Mesothelial cell of epicardium (in vitro differentiated cells): ENCODE data around the gene SIL1. TPM values are rescaled to one million over a fixed set of nuclear protein-coding genes. Genes with fewer than 3 reads are reported as not detected.

ENCODE experiments used
- DNase-seq, 2 experiments: peaks; one replicate each; pipeline ENCODE4 v3.0.0; 2021; ENCODE audit warnings: low spot score in 2 of 2; ENCODE audit not compliant: unreplicated experiment in 2 of 2
- H3K27ac Mint-ChIP-seq: 2 replicates; pipeline ENCODE4 v1.8.0; 2021; ENCODE audit warnings: mixed read lengths
- H3K27me3 Mint-ChIP-seq: 2 replicates; pipeline ENCODE4 v1.8.0; 2021; ENCODE audit warnings: low read depth, mixed read lengths
- H3K36me3 Mint-ChIP-seq: 2 replicates; pipeline ENCODE4 v1.8.0; 2021; ENCODE audit warnings: mixed read lengths
- H3K4me1 Mint-ChIP-seq: 2 replicates; pipeline ENCODE4 v1.8.0; 2021; ENCODE audit warnings: mixed read lengths
- H3K4me3 Mint-ChIP-seq: 2 replicates; pipeline ENCODE4 v1.8.0; 2021; ENCODE audit warnings: mild to moderate bottlenecking, moderate library complexity, mixed read lengths
- H3K9me3 Mint-ChIP-seq: 2 replicates; pipeline ENCODE4 v1.8.0; 2021; ENCODE audit warnings: mixed read lengths
- total RNA-seq: library from RNA; stranded (reverse); gene quantifications from 3 replicates; pipeline ENCODE4 v1.2.1, GENCODE V29; 2021
- TF ChIP-seq, protein P1 (sequence below): fragments of 200-600 bp; sonication (generic); IDR thresholded peaks from one replicate; pipeline ENCODE4 v1.5.0; 2021; ENCODE audit warnings: antibody characterized with exemption; ENCODE audit not compliant: unreplicated experiment

SIL1 gene
- total RNA-seq, 1 donor from 2014 or later, result 46.2 TPM

GRCh38 chr5:139157556-139157955 is 40.6 kb downstream of the SIL1 start:
- H3K4me1 Mint-ChIP-seq, result peaks cover 65% of the 10 kb centered on the region
- H3K4me3 Mint-ChIP-seq, result no peak overlapping the region
- no peaks in the 10 kb centered on the region for H3K27me3 Mint-ChIP-seq
- no peaks in the 10 kb centered on the region for H3K36me3 Mint-ChIP-seq
- H3K27ac Mint-ChIP-seq, result peak overlapping the region; percentile 75
- TF ChIP-seq, protein P1, sequence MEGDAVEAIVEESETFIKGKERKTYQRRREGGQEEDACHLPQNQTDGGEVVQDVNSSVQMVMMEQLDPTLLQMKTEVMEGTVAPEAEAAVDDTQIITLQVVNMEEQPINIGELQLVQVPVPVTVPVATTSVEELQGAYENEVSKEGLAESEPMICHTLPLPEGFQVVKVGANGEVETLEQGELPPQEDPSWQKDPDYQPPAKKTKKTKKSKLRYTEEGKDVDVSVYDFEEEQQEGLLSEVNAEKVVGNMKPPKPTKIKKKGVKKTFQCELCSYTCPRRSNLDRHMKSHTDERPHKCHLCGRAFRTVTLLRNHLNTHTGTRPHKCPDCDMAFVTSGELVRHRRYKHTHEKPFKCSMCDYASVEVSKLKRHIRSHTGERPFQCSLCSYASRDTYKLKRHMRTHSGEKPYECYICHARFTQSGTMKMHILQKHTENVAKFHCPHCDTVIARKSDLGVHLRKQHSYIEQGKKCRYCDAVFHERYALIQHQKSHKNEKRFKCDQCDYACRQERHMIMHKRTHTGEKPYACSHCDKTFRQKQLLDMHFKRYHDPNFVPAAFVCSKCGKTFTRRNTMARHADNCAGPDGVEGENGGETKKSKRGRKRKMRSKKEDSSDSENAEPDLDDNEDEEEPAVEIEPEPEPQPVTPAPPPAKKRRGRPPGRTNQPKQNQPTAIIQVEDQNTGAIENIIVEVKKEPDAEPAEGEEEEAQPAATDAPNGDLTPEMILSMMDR, result no peak
- no peaks in the 10 kb centered on the region for H3K9me3 Mint-ChIP-seq
- DNase-seq, result no peak

DNA sequence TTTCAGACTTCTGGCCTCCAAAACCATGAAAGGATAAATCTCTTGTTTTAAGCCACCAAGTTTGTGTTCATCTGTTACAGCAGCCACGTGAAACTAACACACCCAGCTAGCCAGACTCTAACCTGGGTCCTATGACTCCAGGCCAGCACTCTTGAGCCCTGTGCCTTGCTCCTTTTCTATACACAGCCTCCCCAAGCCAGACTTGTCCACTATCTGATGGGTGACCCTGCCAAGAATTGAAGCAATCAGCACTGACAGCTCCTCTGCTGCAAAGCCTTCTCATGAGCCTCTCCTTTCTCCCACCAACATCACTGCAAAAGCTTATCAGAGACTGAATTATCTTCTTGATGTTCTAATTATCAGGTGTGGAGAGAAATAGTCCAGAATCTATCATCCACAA is 41.4 kb downstream of the SIL1 start:
- no peak for DNase-seq
- Mint-ChIP-seq H3K36me3 (no peaks in the 10 kb centered on the region), H3K4me1 (peaks cover 62% of the 10 kb centered on the region), H3K27me3 (no peaks in the 10 kb centered on the region), H3K9me3 (no peaks in the 10 kb centered on the region), H3K4me3 (no peak overlapping the region), H3K27ac (peak overlapping the region; percentile 59)
- TF ChIP-seq, protein P1, result no peak

DNA sequence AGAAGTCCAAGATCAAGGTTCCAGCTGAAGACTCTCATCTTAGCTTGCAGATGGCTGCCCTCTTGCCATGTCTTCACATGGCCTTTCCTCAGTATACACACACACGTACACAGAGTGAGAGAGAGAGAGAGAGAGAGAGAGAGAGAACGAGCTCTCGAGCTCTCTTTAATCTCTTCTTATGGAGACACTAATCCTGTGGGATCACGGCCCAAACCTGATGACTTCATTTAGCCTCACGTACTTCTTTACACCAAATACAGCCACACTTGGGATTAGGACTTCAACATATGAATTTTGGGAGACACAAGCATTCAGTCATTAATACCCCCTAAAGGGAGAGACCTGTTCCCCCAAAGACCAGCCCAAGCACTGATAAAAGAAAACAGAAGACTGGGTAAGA is 42.8 kb downstream of the SIL1 start:
- TF ChIP-seq, protein P1, result no peak
- H3K27ac Mint-ChIP-seq, result no peak overlapping the region
- no peak overlapping the region for H3K4me3 Mint-ChIP-seq
- H3K27me3 Mint-ChIP-seq, result no peaks in the 10 kb centered on the region
- peaks cover 77% of the 10 kb centered on the region for H3K4me1 Mint-ChIP-seq
- H3K9me3 Mint-ChIP-seq, result no peaks in the 10 kb centered on the region
- DNase-seq, result no peak
- H3K36me3 Mint-ChIP-seq, result no peaks in the 10 kb centered on the region

- TF ChIP-seq, protein P1, result no peak
- Mint-ChIP-seq H3K27ac (peak overlapping the region; percentile 96), H3K4me1 (peaks cover 80% of the 10 kb centered on the region), H3K4me3 (no peak overlapping the region), H3K9me3 (no peaks in the 10 kb centered on the region), H3K27me3 (no peaks in the 10 kb centered on the region), H3K36me3 (no peaks in the 10 kb centered on the region)
- DNase-seq, result no peak
Observed at GRCh38 chr5:139151902-139152301, 46.3 kb downstream of the SIL1 start.

DNA sequence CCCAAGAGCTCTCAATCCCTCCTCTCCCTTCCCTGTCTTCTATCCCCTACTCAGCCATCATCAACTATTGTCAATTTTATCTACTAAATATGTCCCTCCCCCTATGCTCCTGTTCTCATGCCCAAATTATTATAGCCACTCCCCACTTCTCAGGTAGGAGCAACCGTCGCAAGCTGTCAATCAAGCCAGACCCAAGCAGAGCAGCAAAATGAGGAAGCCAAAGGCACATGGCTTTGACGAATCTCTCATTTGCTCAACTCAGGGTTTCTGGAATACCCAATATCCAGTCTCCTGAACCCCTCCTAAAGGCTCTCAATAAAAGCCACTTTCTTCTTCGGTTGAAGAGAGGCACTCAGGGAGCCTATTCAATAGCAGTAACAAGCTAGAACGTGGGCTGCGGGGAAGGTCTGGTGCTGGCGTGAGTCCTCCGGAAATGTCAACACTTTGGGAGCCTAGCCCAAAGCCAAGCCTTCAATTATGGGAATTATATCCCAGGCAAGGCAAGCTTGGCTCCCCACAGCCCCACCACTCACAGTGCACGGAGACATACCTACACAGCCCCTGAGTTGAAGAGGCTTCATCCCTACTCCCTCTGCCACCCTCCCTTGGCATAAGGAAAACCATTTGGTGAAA is 47.7 kb downstream of the SIL1 start:
- H3K36me3 Mint-ChIP-seq, result no peaks in the 10 kb centered on the region
- TF ChIP-seq, protein P1, result no peak
- peak overlapping the region; percentile 26 for H3K4me3 Mint-ChIP-seq
- H3K27me3 Mint-ChIP-seq, result no peaks in the 10 kb centered on the region
- no peaks in the 10 kb centered on the region for H3K9me3 Mint-ChIP-seq
- peaks cover 83% of the 10 kb centered on the region for H3K4me1 Mint-ChIP-seq
- no peak for DNase-seq
- peak overlapping the region; percentile 96 for H3K27ac Mint-ChIP-seq
